MCF 10A (cell line): ENCODE results near the gene CAMK2B. TPM values are rescaled to one million over a fixed set of nuclear protein-coding genes. Genes with fewer than 3 reads are reported as not detected.
A peak's percentile ranks its signal among the peaks of the same experiment; 100 is the strongest.

Experiments used
- Bru-seq: library from RNA; stranded (reverse); fragments of 400-500 nt; gene quantifications from one replicate; lab custom pipeline; 2021; lab: Mats Ljungman, UMichigan
- BruChase-seq, 2 experiments: library from RNA; stranded (reverse); fragments of 400-500 nt; gene quantifications; one replicate each; lab custom pipeline; 2021; lab: Mats Ljungman, UMichigan
- BruUV-seq: library from RNA; stranded (reverse); fragments of 400-500 nt; replicated peaks from 2 replicates; lab custom pipeline; 2021; lab: Mats Ljungman, UMichigan
- CTCF ChIA-PET: fragments of 300-600 bp; sonication (Branson Sonifier 250); formaldehyde crosslinking; extraction: SDS; loops from one replicate; lab custom pipeline; 2021; ENCODE audit warnings: antibody characterized with exemption, inconsistent platforms; lab: Yijun Ruan, JAX
- POLR2A ChIA-PET: fragments of 300-600, 350-650 bp; sonication (Branson Sonifier 250); formaldehyde crosslinking; extraction: SDS; loops from one replicate; lab custom pipeline; 2020; ENCODE audit warnings: antibody characterized with exemption, inconsistent platforms; lab: Yijun Ruan, JAX
- DNase-seq: peaks from one replicate; pipeline ENCODE4 v3.0.0-alpha.2; 2018; ENCODE audit not compliant: unreplicated experiment
- H3K27ac Mint-ChIP-seq: one replicate; pipeline ENCODE4 v1.8.0; 2022; ENCODE audit warnings: mild to moderate bottlenecking, low read depth, mixed read lengths; ENCODE audit not compliant: unreplicated experiment
- H3K27me3 Mint-ChIP-seq: one replicate; pipeline ENCODE4 v1.8.0; 2022; ENCODE audit warnings: mixed read lengths; ENCODE audit not compliant: insufficient read depth, unreplicated experiment
- H3K36me3 Mint-ChIP-seq: one replicate; pipeline ENCODE4 v1.8.0; 2022; ENCODE audit warnings: mild to moderate bottlenecking, moderate library complexity, mixed read lengths; ENCODE audit not compliant: insufficient read depth, unreplicated experiment
- H3K4me1 Mint-ChIP-seq: one replicate; pipeline ENCODE4 v1.8.0; 2022; ENCODE audit warnings: mixed read lengths; ENCODE audit not compliant: insufficient read depth, unreplicated experiment
- H3K4me3 Mint-ChIP-seq: one replicate; pipeline ENCODE4 v1.8.0; 2022; ENCODE audit warnings: mild to moderate bottlenecking, moderate library complexity, mixed read lengths; ENCODE audit not compliant: unreplicated experiment
- H3K9me3 Mint-ChIP-seq: one replicate; pipeline ENCODE4 v1.8.0; 2022; ENCODE audit warnings: mixed read lengths; ENCODE audit not compliant: unreplicated experiment
- CTCF ChIP-seq: fragments of 200-600 bp; IDR thresholded peaks from one replicate; pipeline ENCODE4 v1.8.0; 2022; ENCODE audit warnings: antibody characterized with exemption, mild to moderate bottlenecking; ENCODE audit not compliant: unreplicated experiment
- intact Hi-C: fragments of 100-400 bp; cut with micrococcal nuclease; formaldehyde crosslinking; loops from 2 replicates; pipeline ENCODE4 v1.14.1; 2022
- long read RNA-seq: library from polyadenylated mRNA; stranded (forward); transcript quantifications from one replicate; pipeline ENCODE4 v2.0.0, GENCODE V29; 2022
- total RNA-seq: library from RNA; stranded (reverse); gene quantifications from 2 replicates; pipeline ENCODE4 v1.2.3, GENCODE V29; 2022

CAMK2B gene
- total RNA-seq (0.54 and 1.8 TPM in 2 replicates), Bru-seq, nascent RNA (percentile 9 among the genes with signal in this experiment), BruChase-seq, experiment 1, labeled RNA remaining after a 6-hour chase (percentile 11 among the genes with signal in this experiment), BruChase-seq, experiment 2, labeled RNA remaining after a 2-hour chase (percentile 9 among the genes with signal in this experiment)
- long read RNA-seq, partial matches to known transcripts: 0 of 4 reads
- long read RNA-seq, other reads (novel, unspliced or antisense): 3 of 4 reads

- H3K36me3 Mint-ChIP-seq: no peaks in the 10 kb centered on the region
- ChIA-PET CTCF (no interaction called here), POLR2A (no interaction called here)
- H3K27me3 Mint-ChIP-seq: peaks cover 42% of the 10 kb centered on the region
- peak within 1 kb of the TSS; percentile 70 for H3K4me3 Mint-ChIP-seq
- H3K27ac Mint-ChIP-seq: no peak within 1 kb of the TSS
- no peak for TF ChIP-seq CTCF
- DNase-seq: no peak
- H3K4me1 Mint-ChIP-seq: peaks cover 6% of the 10 kb centered on the region
- intact Hi-C loops: no loop called here
- BruUV-seq: no TSS peak
- H3K9me3 Mint-ChIP-seq: no peaks in the 10 kb centered on the region
Observed at GRCh38 chr7:44325201-44325671, at the start of gene CAMK2B. CAMK2B (minus strand) TSS chr7:44325594; CDS start chr7:44325421, 173 bp downstream.

GRCh38 chr7:44374007-44374763 lies 48.8 kb upstream of the CAMK2B start:
- ChIA-PET CTCF (no interaction called here), POLR2A (no interaction called here)
- H3K36me3 Mint-ChIP-seq: peaks cover 5% of the 10 kb centered on the region
- no peaks in the 10 kb centered on the region for H3K9me3 Mint-ChIP-seq
- intact Hi-C loops: no loop called here
- H3K27ac Mint-ChIP-seq: no peak overlapping the region
- no peaks in the 10 kb centered on the region for H3K27me3 Mint-ChIP-seq
- H3K4me3 Mint-ChIP-seq: no peak overlapping the region
- DNase-seq: no peak
- BruUV-seq: no TSS peak
- peaks cover 11% of the 10 kb centered on the region for H3K4me1 Mint-ChIP-seq
- TF ChIP-seq CTCF: no peak

- Mint-ChIP-seq H3K4me1 (peaks cover 6% of the 10 kb centered on the region), H3K27me3 (no peaks in the 10 kb centered on the region), H3K4me3 (no peak overlapping the region), H3K9me3 (no peaks in the 10 kb centered on the region), H3K27ac (no peak overlapping the region), H3K36me3 (peaks cover 5% of the 10 kb centered on the region)
- POLR2A ChIA-PET: no interaction called here
- intact Hi-C loops: no loop called here
- no peak for TF ChIP-seq CTCF
- CTCF ChIA-PET: no interaction called here
- DNase-seq: no peak
- no TSS peak for BruUV-seq
Observed at GRCh38 chr7:44373418-44373740, 48.0 kb upstream of the CAMK2B start.
